HG03060 (cell line): ENCODE results near the gene LGALS3BP.

ENCODE experiments used
- ATAC-seq: cut with Tn5 transposase; IDR thresholded peaks from one replicate; pipeline ENCODE4 v1.9.1; 2021; ENCODE audit warnings: low read depth, moderate number of reproducible peaks; ENCODE audit not compliant: unreplicated experiment

LGALS3BP gene

DNA sequence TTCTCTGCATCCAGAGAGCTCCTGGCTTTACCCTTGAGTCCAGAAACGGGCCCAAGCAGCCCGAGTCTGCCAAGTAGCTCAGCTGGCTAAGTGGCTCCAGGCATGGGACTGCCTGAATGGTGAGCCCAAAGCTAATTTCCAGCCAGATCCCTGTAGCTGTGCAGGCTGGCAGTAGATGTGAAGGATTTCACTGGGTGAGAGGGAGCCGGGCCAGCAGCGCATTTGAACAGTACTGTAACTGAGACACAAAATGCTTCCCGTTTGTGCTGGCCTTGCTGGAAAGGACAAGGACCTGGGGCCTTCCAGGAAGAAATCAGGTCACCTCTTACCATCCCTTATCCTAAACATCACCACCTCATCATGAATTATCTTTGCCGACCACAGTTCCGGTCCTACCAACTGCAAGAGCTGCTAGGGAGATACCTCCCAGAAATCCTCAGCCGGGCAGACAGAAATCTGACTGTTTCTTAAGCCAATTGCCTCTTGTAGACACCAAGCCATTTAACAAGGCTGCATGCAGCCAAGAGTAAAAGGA, 58.2 kb downstream of the LGALS3BP start:
- no peak for ATAC-seq
